AG09319 (cell line): Measurements from ENCODE around the gene ABT1.

ENCODE experiments used
- DNase-seq: peaks from one replicate; pipeline ENCODE4 v3.0.0-alpha.2; 2010; ENCODE audit warnings: low read depth; ENCODE audit errors: extremely low read depth
- CTCF ChIP-seq: IDR thresholded peaks from 2 replicates; pipeline ENCODE4 v1.5.1; 2011; ENCODE audit warnings: low read depth, mild to moderate bottlenecking, inconsistent platforms, low read length, moderate library complexity

Gene ABT1

DNA sequence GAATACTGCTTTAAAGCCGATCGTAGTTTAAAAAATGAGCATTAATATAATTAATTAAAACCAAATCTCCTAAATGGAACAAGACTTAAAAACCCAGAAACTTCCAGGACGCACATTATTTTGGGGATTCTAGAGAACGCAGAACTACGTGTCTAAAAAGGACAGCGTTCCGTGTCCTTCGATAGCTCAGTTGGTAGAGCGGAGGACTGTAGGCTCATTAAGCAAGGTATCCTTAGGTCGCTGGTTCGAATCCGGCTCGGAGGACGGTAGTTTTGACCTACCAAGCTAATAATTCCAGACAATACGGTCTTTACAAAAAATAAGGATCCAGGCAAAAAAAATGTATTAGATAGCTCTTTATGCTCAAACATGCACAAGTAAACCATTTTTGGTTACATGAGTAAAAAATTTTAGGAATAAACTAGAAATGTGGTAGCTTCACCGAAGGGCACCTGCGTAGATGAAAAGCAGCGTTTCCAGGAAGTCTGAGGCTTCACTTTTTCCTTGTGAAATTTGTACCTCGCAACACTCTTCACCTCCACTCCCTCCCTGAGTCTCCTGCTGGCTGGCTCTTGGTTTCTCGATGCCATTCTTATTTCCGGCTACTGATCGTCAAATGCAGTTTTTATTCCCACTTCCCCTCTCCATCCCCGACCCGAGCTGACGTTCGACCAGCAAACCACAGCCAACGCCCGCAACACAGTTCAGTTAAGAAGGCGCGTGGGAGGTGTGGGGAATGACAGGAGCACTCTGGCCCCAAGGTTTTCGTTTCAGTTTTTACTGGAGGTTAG lies 19.6 kb upstream of the ABT1 start:
- peak; percentile 61 for DNase-seq
- TF ChIP-seq CTCF: no peak

DNA sequence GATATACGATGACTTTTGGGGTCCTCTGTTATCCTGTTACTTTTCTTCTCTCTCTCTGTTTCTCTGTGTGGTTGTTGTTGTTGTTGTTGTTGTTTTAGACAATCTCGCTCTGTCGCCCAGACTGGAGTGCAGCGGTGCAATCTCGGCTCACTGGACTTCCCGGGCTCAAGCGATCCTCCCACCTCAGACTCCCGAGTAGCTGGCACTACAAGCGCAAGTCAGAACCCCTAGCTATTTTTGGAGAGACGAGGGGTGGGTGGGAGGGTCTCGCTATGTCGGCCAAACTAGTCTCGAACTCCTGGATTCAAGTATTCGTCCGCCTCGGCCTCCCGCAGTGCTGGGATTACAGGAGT lies 19.1 kb upstream of the ABT1 start:
- DNase-seq: no peak

DNA sequence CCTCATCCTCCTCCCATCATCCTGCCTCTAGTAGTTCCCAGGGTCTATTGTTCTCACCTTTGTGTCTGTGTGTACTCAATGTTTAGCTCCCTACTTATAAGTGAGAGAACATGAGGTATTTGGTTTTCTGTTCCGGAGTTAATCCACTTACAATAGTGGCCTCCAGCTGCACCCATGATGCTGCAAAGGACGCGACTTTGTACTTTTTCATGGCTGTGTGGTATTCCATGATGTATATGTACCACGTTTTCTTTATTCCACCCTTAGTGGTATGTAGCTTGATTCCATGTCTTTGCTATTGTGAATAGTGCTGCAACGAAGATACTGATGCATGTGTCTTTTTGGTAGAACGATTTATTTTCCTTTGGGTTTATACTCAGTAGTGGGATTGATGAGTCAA lies 18.5 kb upstream of the ABT1 start:
- DNase-seq: no peak

More for the DNA sequence above, 19.1 kb upstream of the ABT1 start:
- TF ChIP-seq CTCF: no peak

GRCh38 chr6:26578741-26579140 lies 18.0 kb upstream of the ABT1 start:
- no peak for TF ChIP-seq CTCF

More for the DNA sequence above, 18.5 kb upstream of the ABT1 start:
- no peak for TF ChIP-seq CTCF

DNA sequence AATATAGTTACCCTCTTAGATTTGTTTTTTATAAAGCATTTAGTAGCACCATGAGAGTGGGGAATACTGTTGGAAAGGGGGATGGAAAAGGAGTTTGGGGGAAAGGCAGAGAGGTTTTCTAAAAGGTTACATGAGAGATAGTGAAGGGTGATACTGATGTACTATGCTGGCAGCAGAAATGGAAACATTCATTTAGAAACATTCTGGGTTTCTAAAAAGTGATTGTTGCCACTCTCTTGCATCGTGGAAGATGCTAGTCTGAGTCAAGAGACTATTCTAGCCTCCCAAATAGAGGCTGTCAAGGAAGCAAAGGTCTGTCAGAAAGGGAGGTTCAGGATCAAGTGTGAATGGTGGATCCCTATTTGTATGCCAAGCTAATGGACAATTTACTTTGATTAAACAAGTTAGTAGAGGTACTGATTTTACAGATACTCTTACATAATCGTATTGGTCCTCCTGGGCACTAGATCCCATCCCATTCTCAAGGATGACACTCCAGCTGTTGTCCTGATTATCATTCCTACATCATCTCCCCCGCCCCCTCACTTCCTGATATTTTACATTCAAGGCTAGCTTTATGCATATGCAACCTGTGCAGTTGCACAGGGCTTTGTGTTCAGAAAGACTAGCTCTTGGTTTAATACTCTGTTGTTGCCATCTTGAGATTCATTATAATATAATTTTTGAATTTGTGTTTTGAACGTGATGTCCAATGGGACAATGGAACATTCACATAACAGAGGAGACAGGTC lies 15.4 kb upstream of the ABT1 start:
- no peak for TF ChIP-seq CTCF
- no peak for DNase-seq

More at GRCh38 chr6:26578741-26579140, 18.0 kb upstream of the ABT1 start:
- DNase-seq: no peak

GRCh38 chr6:26588965-26589364 lies 7.8 kb upstream of the ABT1 start:
- no peak for TF ChIP-seq CTCF
- DNase-seq: no peak

DNA sequence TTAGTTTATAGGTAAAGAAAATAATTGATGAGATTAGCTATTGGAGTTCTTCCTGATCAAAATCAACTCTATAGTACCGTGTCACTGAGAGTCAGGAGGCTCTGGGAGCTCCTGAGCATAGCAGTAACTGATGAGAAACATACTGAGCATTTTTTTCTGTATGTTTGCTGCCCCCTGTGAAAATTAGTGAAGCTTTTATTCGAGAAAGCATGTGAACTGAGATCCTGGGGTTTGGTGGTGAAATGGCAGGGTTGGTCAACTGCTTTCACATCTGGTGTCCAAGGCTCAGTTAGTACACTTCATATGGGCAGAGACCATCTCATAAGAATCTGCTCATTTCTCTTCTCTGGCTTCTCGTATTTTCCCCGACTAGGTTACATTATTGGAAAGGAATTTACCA lies 4.1 kb upstream of the ABT1 start:
- TF ChIP-seq CTCF: no peak
- no peak for DNase-seq
